GM12892 (cell line): ENCODE data around the gene ZNF644.

ENCODE experiments used
- POLR2A ChIP-seq: IDR thresholded peaks from 2 replicates; pipeline ENCODE4 v1.6.1; 2011; ENCODE audit warnings: low read depth, low read length, control low read depth
- POLR2AphosphoS5 ChIP-seq: IDR thresholded peaks from 2 replicates; pipeline ENCODE4 v1.6.1; 2011; ENCODE audit warnings: low read depth, low read length, control low read depth
- TAF1 ChIP-seq: IDR thresholded peaks from 2 replicates; pipeline ENCODE4 v1.6.1; 2011; ENCODE audit warnings: low read depth, mild to moderate bottlenecking, control low read depth, low read length, borderline replicate concordance

GRCh38 chr1:90951009-90951408 lies 70.8 kb downstream of the ZNF644 start:
- TF ChIP-seq POLR2AphosphoS5 (no peak), POLR2A (no peak), TAF1 (no peak)
